Lower leg skin (tissue), 3 donors: ENCODE measurements around the gene PKD1.
"Not testable (repeated sequence)": the region's sequence is repeated elsewhere in the genome, so short reads cannot be mapped to it uniquely, and the experiment has no call there.

Source experiments
- POLR2A ChIP-seq, 2 donors: fragments of 450-650 bp; IDR thresholded peaks; one replicate each; pipeline ENCODE4 v1.6.1; 2016 to 2017; ENCODE audit warnings: antibody characterized with exemption in 2 of 2, mild to moderate bottlenecking in 1 of 2, moderate library complexity in 1 of 2
- TF ChIP-seq, protein P1 (sequence below), 3 donors: fragments of 450-650 bp; IDR thresholded peaks; one replicate each; pipeline ENCODE4 v1.5.1; 2016; ENCODE audit warnings: antibody characterized with exemption in 3 of 3, mild to moderate bottlenecking in 3 of 3, moderate library complexity in 2 of 3

DNA sequence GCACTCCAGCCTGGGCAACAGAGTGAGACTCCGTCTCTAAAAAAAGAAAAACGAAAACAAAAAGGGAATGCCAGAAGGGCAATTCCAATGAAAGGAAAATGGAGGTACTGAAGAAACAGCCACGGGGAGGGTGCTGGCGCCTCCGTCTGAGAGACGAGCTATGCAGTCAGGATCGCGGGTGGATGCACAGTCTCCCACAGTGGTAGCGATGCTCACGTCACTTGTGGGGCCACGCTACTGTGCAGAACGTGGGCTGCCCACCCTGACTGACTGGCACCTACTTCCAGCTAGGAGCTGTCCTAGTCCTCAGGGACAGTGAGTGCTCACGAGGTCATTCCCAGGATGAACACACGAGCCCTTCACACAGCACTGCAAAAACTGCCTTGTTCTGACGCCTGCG, 34.1 kb downstream of the PKD1 start:
- TF ChIP-seq, protein P1, sequence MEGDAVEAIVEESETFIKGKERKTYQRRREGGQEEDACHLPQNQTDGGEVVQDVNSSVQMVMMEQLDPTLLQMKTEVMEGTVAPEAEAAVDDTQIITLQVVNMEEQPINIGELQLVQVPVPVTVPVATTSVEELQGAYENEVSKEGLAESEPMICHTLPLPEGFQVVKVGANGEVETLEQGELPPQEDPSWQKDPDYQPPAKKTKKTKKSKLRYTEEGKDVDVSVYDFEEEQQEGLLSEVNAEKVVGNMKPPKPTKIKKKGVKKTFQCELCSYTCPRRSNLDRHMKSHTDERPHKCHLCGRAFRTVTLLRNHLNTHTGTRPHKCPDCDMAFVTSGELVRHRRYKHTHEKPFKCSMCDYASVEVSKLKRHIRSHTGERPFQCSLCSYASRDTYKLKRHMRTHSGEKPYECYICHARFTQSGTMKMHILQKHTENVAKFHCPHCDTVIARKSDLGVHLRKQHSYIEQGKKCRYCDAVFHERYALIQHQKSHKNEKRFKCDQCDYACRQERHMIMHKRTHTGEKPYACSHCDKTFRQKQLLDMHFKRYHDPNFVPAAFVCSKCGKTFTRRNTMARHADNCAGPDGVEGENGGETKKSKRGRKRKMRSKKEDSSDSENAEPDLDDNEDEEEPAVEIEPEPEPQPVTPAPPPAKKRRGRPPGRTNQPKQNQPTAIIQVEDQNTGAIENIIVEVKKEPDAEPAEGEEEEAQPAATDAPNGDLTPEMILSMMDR (IDR thresholded peaks at IDR 0.05) = not testable (repeated sequence)
- not testable (repeated sequence) for TF ChIP-seq POLR2A (IDR thresholded peaks at IDR 0.05)
